Cardiac fibroblast (primary cell): ENCODE data around the gene UBE2V1.

Experiments used
- DNase-seq, 2 donors: peaks; one replicate each; pipeline versions ENCODE4 v3.0.0 to v3.0.0-alpha.2; 2010; ENCODE audit warnings: low read depth in 2 of 2
- H3K4me3 ChIP-seq, 2 donors: replicated peaks in 1 of 2; 1 replicate in 1 of 2; 2 replicates in 1 of 2; pipeline ENCODE4 v1.5.1; 2011; ENCODE audit warnings: low read depth in 2 of 2, low read length in 2 of 2, mild to moderate bottlenecking in 2 of 2, moderate library complexity in 1 of 2
- CTCF ChIP-seq: IDR thresholded peaks from one replicate; pipeline ENCODE4 v1.5.1; 2011; ENCODE audit warnings: low read depth, mild to moderate bottlenecking, low read length, inconsistent platforms

Gene UBE2V1

DNA sequence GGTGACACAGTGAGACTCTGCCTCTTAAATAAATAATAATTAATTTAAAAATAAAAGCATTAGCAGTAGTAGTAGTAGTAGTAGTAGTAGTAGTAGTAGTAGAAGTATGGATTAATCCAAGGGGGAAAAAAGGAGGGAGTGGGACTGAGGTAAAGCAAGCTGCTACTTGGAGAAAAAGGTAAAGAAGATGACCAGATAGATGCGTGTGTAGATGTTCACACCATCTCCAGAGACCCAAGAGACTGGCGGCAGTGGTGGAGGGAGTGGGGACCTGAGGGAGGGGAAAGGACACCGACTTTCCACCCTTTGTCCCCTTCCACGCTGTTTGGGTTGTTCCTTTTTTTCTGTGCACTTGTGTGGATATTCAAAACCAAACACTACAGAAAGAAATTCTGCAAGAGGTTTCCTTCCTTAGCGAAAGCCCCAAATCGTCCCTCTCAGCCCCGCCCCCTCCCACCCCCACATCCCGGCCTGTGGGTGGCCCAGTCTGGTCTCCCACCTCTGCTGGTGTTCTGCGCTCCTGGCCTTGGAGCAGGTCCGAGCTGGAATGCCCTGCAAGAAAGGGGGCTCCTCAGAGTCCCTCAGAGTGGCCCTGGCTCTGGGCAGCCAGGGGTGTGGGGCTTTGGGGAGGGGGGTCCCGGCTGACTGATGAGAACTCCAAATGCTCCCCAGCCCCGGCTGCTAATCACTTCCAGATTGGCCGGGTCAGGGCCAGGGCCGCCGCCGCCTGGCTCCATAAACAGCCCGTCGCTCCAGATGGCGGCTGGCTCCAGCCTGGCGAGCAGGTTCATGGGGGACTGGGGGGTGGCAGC, 60.2 kb downstream of the UBE2V1 start:
- TF ChIP-seq CTCF: no peak
- no peak for DNase-seq
- H3K4me3 ChIP-seq: no peak overlapping the region

DNA sequence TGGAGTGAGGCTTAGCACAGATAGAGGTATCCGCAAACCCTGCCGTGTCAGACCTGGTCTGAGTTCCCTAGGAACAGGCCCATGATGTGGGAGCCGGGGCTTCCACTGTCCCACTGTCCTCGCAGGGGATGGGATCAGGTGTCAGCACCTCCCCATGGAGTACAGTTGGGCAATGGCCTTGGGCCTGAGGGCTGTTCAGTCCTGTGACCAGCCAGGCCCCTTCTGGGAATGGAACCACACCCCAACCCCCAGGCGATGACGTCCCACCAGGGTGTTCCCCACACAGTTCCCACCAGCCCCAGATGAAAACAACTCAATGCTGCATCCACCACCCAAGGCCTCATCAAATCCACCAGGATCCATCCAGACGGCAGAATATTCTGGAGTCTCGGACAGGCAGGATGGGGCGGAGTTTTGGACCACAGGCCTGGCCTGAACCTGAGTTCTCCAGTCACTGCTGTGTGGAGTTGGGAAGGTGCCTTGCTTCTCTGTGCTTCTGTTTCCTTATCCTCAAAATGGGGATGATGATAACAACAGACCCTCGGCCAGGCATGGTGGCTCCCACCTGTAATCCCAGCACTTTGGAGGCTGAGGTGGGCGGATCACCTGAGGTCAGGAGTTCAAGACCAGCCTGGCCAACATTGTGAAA, 62.2 kb downstream of the UBE2V1 start:
- no peak for TF ChIP-seq CTCF
- H3K4me3 ChIP-seq: no peak overlapping the region
- DNase-seq: no peak

DNA sequence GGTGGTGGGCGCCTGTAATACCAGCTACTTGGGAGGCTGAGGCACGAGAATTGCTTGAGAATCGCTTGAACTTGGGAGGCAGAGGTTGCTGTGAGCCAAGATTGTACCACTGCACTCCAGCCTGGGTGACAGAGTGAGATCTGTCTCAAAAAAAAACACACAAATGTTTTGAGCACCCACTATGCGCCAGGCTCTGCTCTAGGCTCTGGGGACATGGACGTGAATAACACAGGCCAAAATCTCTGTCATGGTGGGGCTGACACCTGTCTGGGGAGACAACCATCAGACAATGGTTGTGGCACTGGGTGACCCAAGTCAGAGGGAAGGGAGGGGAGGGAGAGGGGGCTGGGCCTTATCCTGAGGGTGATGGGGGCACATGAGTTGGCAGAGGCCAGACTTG, 62.7 kb downstream of the UBE2V1 start:
- DNase-seq: no peak
- H3K4me3 ChIP-seq: no peak overlapping the region
- TF ChIP-seq CTCF: no peak

DNA sequence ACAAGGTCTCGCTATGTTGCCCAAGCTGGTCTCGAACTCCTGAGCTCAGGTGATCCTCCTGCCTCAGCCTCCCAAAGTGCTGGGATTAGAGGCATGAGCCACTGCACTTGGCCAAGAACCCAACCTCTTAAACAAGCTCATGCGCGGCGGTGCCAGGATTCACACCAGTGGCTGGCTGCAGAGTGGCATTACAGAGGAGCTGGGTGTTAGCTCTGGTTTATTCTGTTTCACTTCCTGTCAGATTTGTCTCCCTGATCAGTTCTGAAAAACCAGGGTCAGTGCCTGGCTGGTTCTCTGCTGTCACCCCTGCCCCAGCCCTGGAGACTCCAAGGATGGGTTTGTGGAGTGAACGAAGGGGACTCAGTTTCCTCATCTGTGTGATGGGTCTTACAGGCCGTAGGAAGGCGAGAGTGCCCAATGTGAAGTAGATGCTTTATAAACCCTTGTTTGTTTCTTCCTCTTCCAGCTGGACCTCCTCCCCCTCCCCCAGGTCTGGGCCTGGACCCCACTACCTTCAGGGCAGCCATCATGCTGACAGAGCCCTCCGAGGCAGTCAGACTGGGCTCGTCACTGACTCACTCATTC, 63.4 kb downstream of the UBE2V1 start:
- no peak overlapping the region for H3K4me3 ChIP-seq
- DNase-seq: no peak
- no peak for TF ChIP-seq CTCF

GRCh38 chr20:50048420-50049166, 64.4 kb downstream of the UBE2V1 start:
- peak in 1 of 2 donors; percentile 41 for DNase-seq
- no peak overlapping the region for H3K4me3 ChIP-seq
- no peak for TF ChIP-seq CTCF

DNA sequence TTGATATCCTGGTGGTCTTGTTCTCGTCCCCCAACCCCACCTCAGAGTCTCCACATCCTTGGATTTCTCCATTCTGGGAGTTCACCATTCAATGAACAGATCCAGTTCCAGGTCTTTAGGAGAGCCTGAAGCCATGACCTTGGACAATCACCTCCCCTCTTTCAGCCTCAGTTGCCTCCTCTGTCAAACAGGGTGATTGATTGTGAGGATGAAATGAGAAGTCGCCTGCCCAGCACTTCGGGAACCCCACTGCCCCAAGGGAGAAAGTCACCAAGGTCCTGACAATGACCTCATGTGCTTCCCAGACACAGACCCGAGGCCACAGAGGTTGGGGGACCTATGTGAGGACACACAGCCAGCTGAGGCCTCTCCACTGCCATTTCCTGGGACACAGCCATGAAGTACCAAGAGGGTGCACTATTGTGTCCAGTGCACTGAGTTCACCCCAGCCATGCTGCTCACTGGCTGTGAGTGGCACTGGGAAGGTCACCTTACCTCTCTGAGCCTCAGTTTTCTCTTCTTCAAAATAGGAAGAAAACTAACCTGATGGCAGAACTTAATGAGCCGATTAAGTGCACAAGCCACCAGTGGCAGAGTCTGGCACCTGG, 68.5 kb downstream of the UBE2V1 start:
- DNase-seq: no peak
- no peak for TF ChIP-seq CTCF
- no peak overlapping the region for H3K4me3 ChIP-seq
